Stimulated activated memory B cell treated with anti-CD40 and anti-IgM and Interleukin-4, amounts not matched to agents 10 μg/mL and 1 μg/mL and 100 μg/mL, for 72 hours (primary cell): ENCODE results near the gene FHIT.

Source experiments
- ATAC-seq: fragments of 150-1000 bp; cut with Tn5 transposase; 2 replicates; pipeline ENCODE4 v1.10.0; 2021
- H3K27ac Mint-ChIP-seq: one replicate; pipeline ENCODE4 v1.8.0; 2022; ENCODE audit warnings: mild to moderate bottlenecking, mixed read lengths
- H3K27me3 Mint-ChIP-seq: one replicate; pipeline ENCODE4 v1.8.0; 2022; ENCODE audit warnings: mixed read lengths
- H3K36me3 Mint-ChIP-seq: one replicate; pipeline ENCODE4 v1.8.0; 2022; ENCODE audit warnings: mixed read lengths
- H3K4me1 Mint-ChIP-seq: one replicate; pipeline ENCODE4 v1.8.0; 2022; ENCODE audit warnings: mixed read lengths
- H3K4me3 Mint-ChIP-seq: one replicate; pipeline ENCODE4 v1.8.0; 2022; ENCODE audit warnings: mild to moderate bottlenecking, moderate library complexity, mixed read lengths
- H3K9me3 Mint-ChIP-seq: one replicate; pipeline ENCODE4 v1.8.0; 2022; ENCODE audit warnings: mixed read lengths

Gene FHIT

DNA sequence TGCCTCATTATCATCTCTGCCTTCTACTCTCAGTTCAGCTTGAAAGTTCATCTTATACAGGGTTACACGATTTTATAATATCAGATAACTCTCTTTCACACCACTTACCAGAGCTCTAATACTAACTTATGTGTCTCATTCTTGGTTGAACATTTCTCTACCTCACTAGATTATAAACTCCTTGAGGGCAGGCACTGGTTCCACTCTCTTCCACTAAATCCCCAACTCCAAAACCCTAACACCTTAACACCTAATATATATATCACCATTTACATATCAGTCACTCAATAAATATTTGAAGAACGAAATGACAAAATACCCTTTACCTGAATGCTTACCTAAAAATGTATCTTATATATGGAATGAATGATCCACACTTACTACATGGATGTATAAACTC, 977.2 kb downstream of the FHIT start:
- ATAC-seq = no peak
- no peaks in the 10 kb centered on the region for H3K9me3 Mint-ChIP-seq
- H3K36me3 Mint-ChIP-seq = no peaks in the 10 kb centered on the region
- H3K4me3 Mint-ChIP-seq = no peak overlapping the region
- no peaks in the 10 kb centered on the region for H3K4me1 Mint-ChIP-seq
- H3K27me3 Mint-ChIP-seq = no peaks in the 10 kb centered on the region
- H3K27ac Mint-ChIP-seq = no peak overlapping the region

DNA sequence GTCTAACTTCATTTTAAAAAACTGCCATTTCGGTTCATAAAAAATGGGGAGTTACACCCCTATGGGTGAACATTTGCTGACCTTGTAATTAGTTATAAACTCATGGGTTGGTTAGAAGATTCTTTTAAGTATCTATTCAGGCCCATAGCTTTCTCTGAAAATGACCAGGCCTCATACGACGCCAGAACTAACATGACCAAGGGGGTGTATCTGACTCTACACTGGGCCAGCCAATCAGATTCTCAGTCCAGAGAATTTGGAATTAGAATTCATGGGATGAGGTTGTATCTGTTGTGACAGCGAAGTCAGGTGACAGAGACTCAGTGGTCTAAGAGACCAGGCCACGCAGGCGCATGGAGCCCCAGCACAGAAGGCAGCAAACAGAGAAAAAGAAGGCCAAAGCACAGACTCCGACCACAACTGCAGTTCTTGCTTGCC, 981.4 kb downstream of the FHIT start:
- Mint-ChIP-seq H3K9me3 (no peaks in the 10 kb centered on the region), H3K36me3 (no peaks in the 10 kb centered on the region), H3K27me3 (no peaks in the 10 kb centered on the region), H3K27ac (no peak overlapping the region), H3K4me3 (no peak overlapping the region), H3K4me1 (no peaks in the 10 kb centered on the region)
- ATAC-seq = no peak

DNA sequence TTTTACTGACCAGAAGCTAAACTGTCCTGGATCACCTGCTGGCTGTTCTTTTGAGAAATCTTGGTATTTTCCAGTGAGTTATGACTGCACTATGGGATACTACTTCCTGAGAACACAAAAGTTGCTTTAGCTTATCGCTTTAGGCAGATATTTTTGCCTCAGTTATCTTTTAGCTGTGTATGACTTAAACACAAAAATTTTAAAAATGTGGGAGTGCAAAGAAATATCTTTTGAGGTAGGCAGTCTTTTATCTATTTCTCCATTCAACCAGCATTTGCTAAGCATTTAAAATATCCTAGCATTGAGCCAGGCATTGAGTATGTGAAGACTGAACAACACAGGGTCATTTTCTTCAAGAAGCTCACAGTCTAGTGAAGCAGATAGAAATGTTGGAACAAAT, 981.9 kb downstream of the FHIT start:
- H3K27me3 Mint-ChIP-seq = no peaks in the 10 kb centered on the region
- no peak overlapping the region for H3K27ac Mint-ChIP-seq

DNA sequence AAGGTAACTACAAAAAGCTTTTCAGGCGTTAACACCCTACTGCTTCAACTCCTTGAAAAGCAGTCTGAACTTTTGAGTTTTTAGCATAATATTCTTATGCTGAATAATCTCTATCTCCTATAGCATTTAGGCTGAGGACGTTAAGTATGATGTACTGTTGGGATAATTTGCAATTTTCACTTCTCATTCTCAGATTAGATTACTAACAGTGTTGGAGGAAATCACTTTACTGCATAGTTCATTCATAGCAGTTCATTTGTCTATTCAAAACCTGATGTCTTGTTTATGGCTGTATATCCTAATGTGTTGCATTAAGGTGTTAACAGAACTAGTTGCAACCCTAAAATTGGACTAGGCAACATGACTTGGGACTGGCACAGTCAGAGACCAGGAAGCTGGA, 983.1 kb downstream of the FHIT start:
- no peak overlapping the region for H3K4me3 Mint-ChIP-seq
- H3K9me3 Mint-ChIP-seq = no peaks in the 10 kb centered on the region
- no peaks in the 10 kb centered on the region for H3K4me1 Mint-ChIP-seq
- ATAC-seq = no peak
- no peaks in the 10 kb centered on the region for H3K36me3 Mint-ChIP-seq
- no peaks in the 10 kb centered on the region for H3K27me3 Mint-ChIP-seq
- H3K27ac Mint-ChIP-seq = no peak overlapping the region

More for the DNA sequence above, 981.9 kb downstream of the FHIT start:
- no peak for ATAC-seq
- Mint-ChIP-seq H3K9me3 (no peaks in the 10 kb centered on the region), H3K4me1 (no peaks in the 10 kb centered on the region), H3K36me3 (no peaks in the 10 kb centered on the region), H3K4me3 (no peak overlapping the region)

DNA sequence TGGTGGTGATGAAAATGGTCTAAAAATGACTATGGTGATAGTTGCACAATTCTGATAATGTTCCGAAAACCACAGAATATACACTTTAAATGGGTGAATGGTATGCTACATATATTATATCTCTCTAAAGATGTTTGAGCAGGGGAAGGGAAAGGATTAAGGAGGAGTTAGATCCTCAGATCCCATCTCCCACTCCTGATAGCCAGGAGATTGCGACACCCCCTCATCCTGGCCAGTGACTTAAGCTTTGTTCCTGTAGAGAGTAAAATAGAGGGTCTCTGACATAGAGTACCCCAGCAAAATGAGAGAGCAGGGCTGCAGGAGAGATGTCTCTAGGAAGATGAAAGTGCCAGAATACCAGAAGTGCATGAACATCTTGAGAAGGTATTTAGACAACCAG, 984.8 kb downstream of the FHIT start:
- no peak for ATAC-seq
- Mint-ChIP-seq H3K4me3 (no peak overlapping the region), H3K27me3 (no peaks in the 10 kb centered on the region), H3K4me1 (no peaks in the 10 kb centered on the region), H3K27ac (no peak overlapping the region), H3K36me3 (no peaks in the 10 kb centered on the region), H3K9me3 (no peaks in the 10 kb centered on the region)

DNA sequence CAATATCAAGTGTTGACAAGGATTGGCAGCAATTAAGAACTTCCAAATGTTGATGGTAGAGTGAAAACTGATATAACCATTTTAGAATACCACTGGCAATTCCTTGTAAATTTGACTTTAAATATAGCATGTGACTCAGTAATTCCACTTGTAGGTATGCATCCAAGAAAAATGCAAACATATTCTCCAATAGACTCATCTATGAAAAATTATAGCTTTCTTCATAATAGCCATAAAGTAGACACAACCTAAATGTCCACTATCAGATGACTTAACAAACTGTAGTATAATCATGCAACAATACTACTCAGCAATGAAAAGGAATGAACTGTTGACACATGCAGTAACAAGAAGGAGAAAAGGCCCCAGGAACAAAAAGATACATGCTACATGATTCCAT, 988.1 kb downstream of the FHIT start:
- no peaks in the 10 kb centered on the region for H3K9me3 Mint-ChIP-seq
- no peak for ATAC-seq
- H3K4me3 Mint-ChIP-seq = no peak overlapping the region
- no peaks in the 10 kb centered on the region for H3K36me3 Mint-ChIP-seq
- H3K4me1 Mint-ChIP-seq = no peaks in the 10 kb centered on the region
- H3K27ac Mint-ChIP-seq = no peak overlapping the region
- no peaks in the 10 kb centered on the region for H3K27me3 Mint-ChIP-seq

DNA sequence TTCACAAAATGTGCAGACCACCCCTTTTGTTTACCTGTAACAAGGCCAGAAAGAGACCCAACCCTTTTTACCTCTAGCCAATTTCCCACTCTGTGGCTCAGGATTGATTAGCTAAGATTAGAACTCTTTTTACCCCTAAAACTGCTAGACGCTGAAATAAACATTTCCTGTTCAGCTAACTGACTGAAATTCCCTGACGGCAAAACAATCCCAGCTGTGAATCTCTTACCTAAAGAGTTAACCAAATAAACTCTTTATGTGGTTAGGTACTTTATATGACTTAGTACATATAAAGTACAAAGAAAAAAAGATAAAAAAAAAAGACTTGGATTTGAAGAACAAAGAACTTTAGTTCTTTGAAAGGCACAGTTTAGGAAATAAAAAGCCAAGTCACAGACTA, 988.7 kb downstream of the FHIT start:
- no peak overlapping the region for H3K27ac Mint-ChIP-seq
- H3K27me3 Mint-ChIP-seq = no peaks in the 10 kb centered on the region
- no peaks in the 10 kb centered on the region for H3K9me3 Mint-ChIP-seq
- ATAC-seq = no peak
- H3K4me1 Mint-ChIP-seq = no peaks in the 10 kb centered on the region
- no peak overlapping the region for H3K4me3 Mint-ChIP-seq
- H3K36me3 Mint-ChIP-seq = no peaks in the 10 kb centered on the region

DNA sequence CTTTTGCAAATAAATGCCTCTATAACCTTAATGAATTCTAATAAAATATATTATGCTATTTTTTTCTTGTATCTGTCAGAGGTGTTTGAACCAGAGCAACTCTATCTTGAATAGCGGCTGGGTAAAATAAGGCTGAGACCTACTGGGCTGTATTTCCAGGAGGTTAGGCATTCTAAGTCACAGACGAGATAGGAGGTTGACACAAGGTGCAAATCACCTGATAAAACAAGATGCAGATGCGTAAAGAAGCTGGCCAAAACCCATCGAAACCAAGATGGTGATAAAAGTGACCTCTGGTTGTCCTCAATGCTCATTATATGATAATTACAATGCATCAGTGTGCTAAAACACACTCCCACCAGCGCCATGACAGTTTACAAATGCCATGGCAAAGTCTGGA, 990.7 kb downstream of the FHIT start:
- Mint-ChIP-seq H3K27me3 (no peaks in the 10 kb centered on the region), H3K27ac (no peak overlapping the region), H3K4me3 (no peak overlapping the region), H3K36me3 (no peaks in the 10 kb centered on the region), H3K4me1 (peaks cover 9% of the 10 kb centered on the region), H3K9me3 (no peaks in the 10 kb centered on the region)
- ATAC-seq = no peak

DNA sequence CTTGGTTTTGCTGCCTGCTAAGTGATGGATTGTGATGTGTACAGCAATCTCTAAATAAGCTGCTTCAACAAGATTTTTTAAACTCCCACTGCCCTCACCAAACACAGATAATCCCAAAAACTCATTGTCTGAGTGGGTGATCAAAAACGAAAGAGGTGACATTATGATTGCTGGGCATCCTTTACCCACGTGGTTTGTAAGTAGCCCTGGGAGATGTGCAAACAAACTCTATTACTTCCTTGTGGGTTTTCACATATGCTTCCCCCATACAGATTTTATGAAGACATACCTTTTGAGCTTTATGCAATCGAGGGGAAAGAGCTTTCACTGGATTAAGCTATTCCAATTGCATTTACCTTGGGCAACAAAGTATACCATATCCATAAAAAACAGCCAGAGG, 1000.4 kb downstream of the FHIT start:
- Mint-ChIP-seq H3K27me3 (no peaks in the 10 kb centered on the region), H3K4me1 (no peaks in the 10 kb centered on the region), H3K4me3 (no peak overlapping the region), H3K9me3 (no peaks in the 10 kb centered on the region), H3K27ac (no peak overlapping the region), H3K36me3 (no peaks in the 10 kb centered on the region)
- ATAC-seq = no peak

DNA sequence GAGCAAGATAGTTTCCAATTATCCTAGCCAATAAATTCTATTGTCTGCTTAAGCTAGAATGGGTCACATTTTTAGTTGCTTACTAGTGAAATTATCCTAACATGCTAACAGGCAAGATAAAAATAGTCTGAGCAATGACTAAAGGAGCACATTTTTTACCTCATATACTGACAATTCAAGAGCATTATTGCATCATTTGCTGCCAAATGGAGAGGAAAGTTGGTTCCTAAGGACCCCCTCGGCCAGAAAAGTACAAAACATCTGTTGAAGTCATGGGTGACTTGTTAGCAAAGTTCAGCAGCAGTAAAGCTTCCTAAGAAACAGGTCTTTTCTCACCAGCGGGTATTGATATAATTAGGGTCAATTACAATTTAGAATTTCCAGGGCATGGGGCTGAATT, 1001.0 kb downstream of the FHIT start:
- H3K4me1 Mint-ChIP-seq = no peaks in the 10 kb centered on the region
- no peak for ATAC-seq
- no peak overlapping the region for H3K4me3 Mint-ChIP-seq
- H3K27ac Mint-ChIP-seq = no peak overlapping the region
- H3K36me3 Mint-ChIP-seq = no peaks in the 10 kb centered on the region
- H3K27me3 Mint-ChIP-seq = no peaks in the 10 kb centered on the region
- H3K9me3 Mint-ChIP-seq = no peaks in the 10 kb centered on the region

DNA sequence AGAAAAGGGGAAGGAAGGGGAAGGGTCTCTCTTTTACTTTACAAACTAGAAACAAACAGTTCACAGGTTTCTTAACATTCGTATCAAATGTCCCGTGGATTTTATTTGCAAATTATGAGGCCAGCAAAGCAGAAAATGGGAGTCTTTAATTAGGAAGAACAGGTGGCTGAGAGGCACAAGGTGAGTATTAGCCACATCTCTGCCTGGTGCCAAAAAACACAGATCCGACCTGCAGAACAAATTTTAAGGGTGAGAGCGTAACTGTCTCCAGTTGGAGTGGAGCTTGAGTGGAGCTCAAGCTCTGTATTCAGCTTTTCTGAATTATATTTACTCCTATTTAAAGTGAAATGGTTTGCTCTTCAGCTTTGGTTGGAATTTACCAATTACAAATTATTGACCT, 1004.9 kb downstream of the FHIT start:
- Mint-ChIP-seq H3K27ac (no peak overlapping the region), H3K27me3 (no peaks in the 10 kb centered on the region), H3K9me3 (no peaks in the 10 kb centered on the region), H3K4me3 (no peak overlapping the region), H3K36me3 (no peaks in the 10 kb centered on the region), H3K4me1 (no peaks in the 10 kb centered on the region)
- ATAC-seq = no peak

DNA sequence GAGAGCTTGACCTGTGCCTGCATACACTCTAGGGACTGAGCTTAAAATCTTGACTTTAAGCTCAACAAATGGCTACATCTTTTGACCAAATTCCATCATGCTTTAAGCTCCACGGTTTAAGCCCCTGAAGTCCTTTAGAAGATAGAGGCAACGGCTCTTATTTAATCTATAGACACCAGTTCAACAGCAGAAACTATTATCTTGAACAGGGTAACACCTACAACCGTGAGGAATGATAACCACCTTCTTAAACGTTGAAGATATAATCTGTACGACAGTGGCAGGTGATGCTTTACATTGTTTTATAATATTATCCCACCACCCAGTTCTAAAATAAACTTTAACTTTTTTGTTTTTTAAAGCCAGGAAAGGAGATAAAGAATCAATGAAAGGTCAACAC, 1007.8 kb downstream of the FHIT start:
- Mint-ChIP-seq H3K4me3 (no peak overlapping the region), H3K36me3 (no peaks in the 10 kb centered on the region), H3K27ac (no peak overlapping the region), H3K4me1 (no peaks in the 10 kb centered on the region), H3K9me3 (no peaks in the 10 kb centered on the region), H3K27me3 (no peaks in the 10 kb centered on the region)
- no peak for ATAC-seq

DNA sequence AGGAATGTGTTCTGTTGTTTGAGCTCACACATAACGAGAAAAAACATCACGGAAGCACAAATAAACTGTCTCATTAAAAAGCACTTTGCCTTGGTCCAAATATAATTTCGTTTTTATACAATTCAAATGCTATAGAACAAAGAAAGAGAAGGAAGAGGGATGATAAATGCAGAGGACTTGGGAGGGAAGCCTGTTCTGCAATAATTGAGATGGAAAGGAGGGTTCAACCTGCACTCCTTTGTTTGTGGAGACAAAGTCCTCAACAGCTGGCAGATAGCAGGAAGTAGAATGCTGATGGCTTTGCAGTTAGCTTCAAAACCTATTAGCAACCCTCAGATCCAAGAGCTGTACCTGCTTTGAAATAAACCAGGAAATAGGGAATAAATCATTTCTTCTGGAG, 1010.8 kb downstream of the FHIT start:
- no peak for ATAC-seq

DNA sequence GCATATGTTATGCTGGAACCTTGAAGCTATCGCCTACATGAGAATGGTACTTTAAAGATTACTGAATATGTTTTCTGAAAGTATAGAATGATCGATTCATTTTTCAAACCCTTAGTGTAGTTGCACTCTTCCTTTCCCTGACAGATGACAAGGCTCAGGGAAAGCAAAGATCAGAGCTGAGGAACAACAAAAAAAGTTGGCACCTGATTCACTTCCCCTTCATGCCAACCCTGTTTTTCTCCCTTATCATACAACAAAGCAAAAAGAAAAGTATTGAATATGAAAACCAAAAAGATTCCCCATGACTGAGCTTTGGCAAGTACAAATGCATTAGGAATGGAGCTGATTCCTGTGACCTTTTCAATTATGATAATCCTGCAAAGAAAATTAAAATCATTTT, 1012.7 kb downstream of the FHIT start:
- Mint-ChIP-seq H3K9me3 (peaks cover 4% of the 10 kb centered on the region), H3K36me3 (no peaks in the 10 kb centered on the region), H3K27ac (no peak overlapping the region), H3K4me3 (no peak overlapping the region), H3K27me3 (no peaks in the 10 kb centered on the region), H3K4me1 (no peaks in the 10 kb centered on the region)
- ATAC-seq = no peak

More for the DNA sequence above, 1010.8 kb downstream of the FHIT start:
- H3K4me3 Mint-ChIP-seq = no peak overlapping the region
- H3K27ac Mint-ChIP-seq = no peak overlapping the region
- no peaks in the 10 kb centered on the region for H3K36me3 Mint-ChIP-seq
- no peaks in the 10 kb centered on the region for H3K27me3 Mint-ChIP-seq
- no peaks in the 10 kb centered on the region for H3K9me3 Mint-ChIP-seq
- no peaks in the 10 kb centered on the region for H3K4me1 Mint-ChIP-seq

DNA sequence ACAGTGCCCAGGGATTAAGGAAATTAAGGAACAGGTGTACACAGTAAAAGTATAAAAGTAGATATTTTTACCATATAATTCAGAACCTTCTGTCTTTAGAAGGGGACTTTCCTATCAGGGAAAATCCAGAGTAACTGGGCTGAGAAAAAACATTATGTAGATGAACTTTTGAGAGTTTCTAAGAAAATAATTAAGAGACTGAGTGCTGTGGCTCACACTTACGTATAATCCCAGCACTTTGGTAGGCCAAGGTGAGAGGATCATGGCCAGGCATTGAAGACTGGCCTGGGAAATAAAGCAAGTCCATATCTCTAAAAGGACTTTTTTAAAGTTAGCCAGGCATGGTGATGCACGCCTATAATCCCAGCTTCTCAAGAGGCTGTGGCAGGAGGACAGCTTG, 1021.8 kb downstream of the FHIT start:
- H3K27me3 Mint-ChIP-seq = no peaks in the 10 kb centered on the region
- peaks cover 35% of the 10 kb centered on the region for H3K4me1 Mint-ChIP-seq
- H3K4me3 Mint-ChIP-seq = no peak overlapping the region
- peaks cover 4% of the 10 kb centered on the region for H3K9me3 Mint-ChIP-seq
- H3K27ac Mint-ChIP-seq = peak overlapping the region; percentile 69
- H3K36me3 Mint-ChIP-seq = no peaks in the 10 kb centered on the region
- ATAC-seq = no peak

DNA sequence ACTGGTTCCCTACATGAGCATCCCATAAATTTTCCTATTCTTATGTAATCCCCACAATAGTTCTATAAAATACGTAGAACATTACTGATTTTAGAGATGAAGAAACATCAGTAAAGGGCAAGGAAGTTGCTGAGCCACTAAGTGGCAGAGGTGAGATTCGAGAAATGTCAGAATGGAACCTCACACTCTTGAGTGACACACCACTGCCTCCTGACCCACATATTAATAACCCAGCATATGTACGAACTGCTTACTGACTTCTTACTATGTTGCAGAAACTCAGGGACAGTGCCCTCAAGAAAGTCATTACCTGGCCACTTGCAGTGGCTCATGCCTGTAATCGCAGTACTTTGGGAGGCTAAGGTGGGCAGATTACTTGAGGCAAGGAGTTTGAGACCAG, 1022.4 kb downstream of the FHIT start:
- Mint-ChIP-seq H3K36me3 (no peaks in the 10 kb centered on the region), H3K27me3 (peaks cover 7% of the 10 kb centered on the region), H3K4me1 (peaks cover 35% of the 10 kb centered on the region), H3K9me3 (peaks cover 3% of the 10 kb centered on the region), H3K4me3 (no peak overlapping the region), H3K27ac (peak overlapping the region; percentile 69)
- ATAC-seq = peak; percentile 49

DNA sequence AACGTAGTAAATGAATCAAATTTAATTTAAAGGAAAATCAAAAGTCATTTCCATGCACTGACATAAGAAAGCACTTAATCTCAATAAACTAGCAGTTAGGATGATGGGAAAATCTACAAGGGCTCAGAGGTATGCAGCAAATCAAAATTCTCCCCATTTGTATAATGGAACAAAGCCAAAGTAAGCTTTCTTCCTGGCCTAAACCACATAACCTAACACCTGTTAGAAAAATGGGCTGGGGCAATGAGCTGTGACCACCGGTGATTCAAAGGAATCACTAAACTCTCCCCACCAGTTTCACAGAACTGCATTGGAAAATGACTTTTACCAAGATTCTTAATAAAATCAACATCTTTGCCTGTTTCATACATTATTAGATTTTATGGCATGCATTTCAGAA, 1024.3 kb downstream of the FHIT start:
- no peak overlapping the region for H3K27ac Mint-ChIP-seq
- H3K4me3 Mint-ChIP-seq = no peak overlapping the region
- H3K36me3 Mint-ChIP-seq = no peaks in the 10 kb centered on the region

More for the DNA sequence above, 1024.3 kb downstream of the FHIT start:
- Mint-ChIP-seq H3K4me1 (peaks cover 35% of the 10 kb centered on the region), H3K27me3 (peaks cover 11% of the 10 kb centered on the region), H3K9me3 (no peaks in the 10 kb centered on the region)
- no peak for ATAC-seq
